ENCODE data around the gene ZNF462.

DNA sequence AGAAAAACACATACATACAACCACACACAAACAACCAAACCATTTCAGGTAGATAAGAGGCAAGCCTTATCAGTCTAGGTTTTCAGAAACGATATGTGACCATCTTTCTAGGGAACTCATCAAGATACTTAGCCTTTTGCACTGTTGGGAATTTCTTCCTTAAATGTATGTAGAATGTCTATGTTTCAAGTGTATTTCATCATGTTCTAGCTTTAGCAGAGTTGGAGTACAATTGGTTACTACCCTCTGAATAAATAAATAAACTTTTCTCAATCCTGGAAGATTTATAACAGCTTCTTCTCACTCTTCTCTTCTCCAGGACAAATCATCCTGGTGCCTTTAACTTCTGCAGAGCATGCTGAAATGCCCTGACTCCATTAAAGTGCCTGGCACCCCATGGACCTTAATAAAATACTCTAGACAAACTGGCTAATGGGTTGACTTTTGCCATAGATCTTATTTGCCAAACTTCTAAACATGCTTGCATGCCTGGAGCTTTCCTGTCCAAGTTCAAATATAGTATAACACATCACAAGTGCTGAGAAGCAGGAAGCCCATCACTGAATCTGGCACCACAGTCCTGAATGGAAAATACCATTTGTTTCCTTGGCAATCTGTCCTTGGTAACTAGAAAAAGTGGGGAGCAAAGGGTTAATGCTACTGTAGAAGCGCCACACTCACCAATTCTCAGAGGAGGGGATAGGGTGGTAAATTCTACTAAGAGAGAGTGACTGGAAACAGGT, 33.1 kb upstream of the ZNF462 start:
- TF ChIP-seq POLR2A (IDR thresholded peaks at IDR 0.05) = no peak
- TF ChIP-seq, protein P1, sequence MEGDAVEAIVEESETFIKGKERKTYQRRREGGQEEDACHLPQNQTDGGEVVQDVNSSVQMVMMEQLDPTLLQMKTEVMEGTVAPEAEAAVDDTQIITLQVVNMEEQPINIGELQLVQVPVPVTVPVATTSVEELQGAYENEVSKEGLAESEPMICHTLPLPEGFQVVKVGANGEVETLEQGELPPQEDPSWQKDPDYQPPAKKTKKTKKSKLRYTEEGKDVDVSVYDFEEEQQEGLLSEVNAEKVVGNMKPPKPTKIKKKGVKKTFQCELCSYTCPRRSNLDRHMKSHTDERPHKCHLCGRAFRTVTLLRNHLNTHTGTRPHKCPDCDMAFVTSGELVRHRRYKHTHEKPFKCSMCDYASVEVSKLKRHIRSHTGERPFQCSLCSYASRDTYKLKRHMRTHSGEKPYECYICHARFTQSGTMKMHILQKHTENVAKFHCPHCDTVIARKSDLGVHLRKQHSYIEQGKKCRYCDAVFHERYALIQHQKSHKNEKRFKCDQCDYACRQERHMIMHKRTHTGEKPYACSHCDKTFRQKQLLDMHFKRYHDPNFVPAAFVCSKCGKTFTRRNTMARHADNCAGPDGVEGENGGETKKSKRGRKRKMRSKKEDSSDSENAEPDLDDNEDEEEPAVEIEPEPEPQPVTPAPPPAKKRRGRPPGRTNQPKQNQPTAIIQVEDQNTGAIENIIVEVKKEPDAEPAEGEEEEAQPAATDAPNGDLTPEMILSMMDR (IDR thresholded peaks at IDR 0.05) = no peak
